Mucosa of stomach (tissue), 1 donor: ENCODE results near the gene ARFIP2.

ENCODE experiments used
- H3K27me3 ChIP-seq: one replicate; pipeline ENCODE4 v1.7.0; 2013; ENCODE audit warnings: mild to moderate bottlenecking, low read length; ENCODE audit not compliant: control insufficient read depth, insufficient read depth
- H3K36me3 ChIP-seq: one replicate; pipeline ENCODE4 v1.7.0; 2013; ENCODE audit warnings: low read length; ENCODE audit not compliant: control insufficient read depth, insufficient read depth
- H3K4me1 ChIP-seq: one replicate; pipeline ENCODE4 v1.7.0; 2013; ENCODE audit warnings: mild to moderate bottlenecking, low read length; ENCODE audit not compliant: control insufficient read depth, insufficient read depth
- H3K4me3 ChIP-seq: one replicate; pipeline ENCODE4 v1.7.0; 2013; ENCODE audit warnings: low read length
- H3K9ac ChIP-seq: one replicate; pipeline ENCODE4 v1.7.0; 2013; ENCODE audit warnings: mild to moderate bottlenecking, low read length, moderate library complexity
- H3K9me3 ChIP-seq: one replicate; pipeline ENCODE4 v1.7.0; 2013; ENCODE audit warnings: mild to moderate bottlenecking, low read length, moderate library complexity; ENCODE audit not compliant: control insufficient read depth
- donor health status: Pancreatic carcinoma.

Gene ARFIP2

DNA sequence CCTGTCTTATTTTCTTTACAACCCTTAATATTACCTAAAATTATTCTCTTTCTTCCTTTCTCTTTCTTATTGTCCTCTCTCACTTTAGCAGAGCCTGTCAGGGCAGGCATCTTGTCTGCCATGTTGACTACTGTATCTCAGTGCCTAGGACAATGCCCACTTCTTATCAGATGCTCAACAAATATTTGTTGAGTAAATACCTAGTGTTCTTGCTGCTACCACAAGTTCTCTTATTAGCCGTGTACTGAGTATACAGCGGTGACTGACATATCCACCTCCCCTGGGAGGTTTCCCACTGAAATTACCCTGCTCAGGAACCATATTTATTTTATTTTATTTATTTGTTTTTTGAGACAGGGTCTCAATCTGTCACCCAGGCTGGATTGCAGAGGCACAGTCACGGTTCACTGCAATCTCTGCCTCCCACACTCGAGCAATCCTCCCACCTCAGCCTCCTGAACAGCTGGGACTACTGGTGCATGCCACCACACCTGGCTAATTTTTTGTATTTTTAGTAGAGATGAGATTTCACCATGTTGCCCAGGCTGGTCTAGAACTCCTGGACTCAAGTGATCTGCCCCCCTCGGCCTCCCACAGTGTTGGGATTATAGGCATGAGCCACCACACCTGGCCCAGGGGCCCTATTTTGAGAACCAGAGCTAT lies 47.0 kb downstream of the ARFIP2 start:
- H3K4me3 ChIP-seq = no peak overlapping the region
- H3K4me1 ChIP-seq = no peaks in the 10 kb centered on the region
- peaks cover 3% of the 10 kb centered on the region for H3K27me3 ChIP-seq
- H3K9me3 ChIP-seq = no peaks in the 10 kb centered on the region
- no peaks in the 10 kb centered on the region for H3K36me3 ChIP-seq
- H3K9ac ChIP-seq = no peak overlapping the region

DNA sequence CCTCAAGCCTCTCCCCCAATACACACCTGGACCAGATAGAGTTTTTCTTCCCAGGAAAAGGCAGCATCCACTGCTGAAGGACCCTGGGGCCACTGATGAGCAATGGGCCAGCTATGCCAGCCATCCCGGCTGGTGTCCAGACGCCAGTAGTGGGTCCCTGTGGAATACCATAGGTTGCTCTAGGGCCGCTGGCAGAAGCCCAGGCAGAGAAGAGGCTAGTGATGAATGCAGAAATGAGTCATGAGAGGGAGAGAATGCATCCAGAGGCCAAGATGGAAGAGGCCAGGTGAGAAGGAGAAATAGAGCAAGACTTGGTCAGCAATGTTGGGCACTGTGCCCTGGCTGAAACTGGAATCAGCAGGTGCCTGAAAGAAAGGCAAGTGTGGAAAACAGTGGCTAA lies 49.3 kb downstream of the ARFIP2 start:
- no peaks in the 10 kb centered on the region for H3K36me3 ChIP-seq

DNA sequence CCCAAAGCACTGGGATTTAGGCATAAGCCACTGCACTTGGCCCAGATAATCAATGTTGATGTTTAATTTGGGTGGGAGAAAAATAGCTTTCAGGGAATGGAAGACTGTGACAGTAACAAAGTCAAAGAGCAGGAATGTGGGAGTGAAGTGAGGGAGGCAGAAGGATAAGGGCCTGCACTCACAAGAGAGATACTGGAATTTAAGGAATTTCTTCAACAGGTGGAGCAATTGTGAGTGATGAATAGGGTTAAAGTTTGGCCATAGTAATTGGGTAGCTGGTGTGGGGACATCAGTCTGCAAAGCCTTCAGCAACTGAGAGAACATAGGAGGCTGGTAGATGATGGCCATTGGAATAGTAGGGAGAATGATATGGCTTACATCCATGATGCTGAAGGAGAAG lies 53.6 kb downstream of the ARFIP2 start:
- H3K9ac ChIP-seq = no peak overlapping the region
- H3K36me3 ChIP-seq = no peaks in the 10 kb centered on the region
- H3K4me3 ChIP-seq = no peak overlapping the region
- H3K4me1 ChIP-seq = no peaks in the 10 kb centered on the region
- H3K9me3 ChIP-seq = no peaks in the 10 kb centered on the region
- H3K27me3 ChIP-seq = peaks cover 3% of the 10 kb centered on the region

More for the DNA sequence above, 49.3 kb downstream of the ARFIP2 start:
- no peak overlapping the region for H3K4me3 ChIP-seq
- no peaks in the 10 kb centered on the region for H3K9me3 ChIP-seq
- H3K9ac ChIP-seq = no peak overlapping the region
- H3K27me3 ChIP-seq = peaks cover 3% of the 10 kb centered on the region
- no peaks in the 10 kb centered on the region for H3K4me1 ChIP-seq
